K562 (cell line): ENCODE results near the gene FNBP1. TPM values are rescaled to one million over a fixed set of nuclear protein-coding genes. Genes with fewer than 3 reads are reported as not detected.

Experiments
- ATAC-seq: fragments of 200-7000 bp; cut with Tn5 transposase; 3 replicates; pipeline ENCODE4 v1.9.1; 2020; ENCODE audit warnings: moderate library complexity
- BruUV-seq: library from RNA; stranded (reverse); fragments of 400-500 nt; replicated peaks from 2 replicates; lab custom pipeline; 2021; lab: Mats Ljungman, UMichigan
- CTCF ChIA-PET: fragments of 300-600 bp; formaldehyde crosslinking; extraction: SDS; loops from one replicate; lab custom pipeline; 2021; ENCODE audit warnings: low intra/inter-chr PET ratio; lab: Yijun Ruan, JAX
- POLR2A ChIA-PET: fragments of 300-600, 350-650 bp; sonication (Branson Sonifier 250); formaldehyde crosslinking; extraction: SDS; loops from one replicate; lab custom pipeline; 2021; ENCODE audit warnings: antibody characterized with exemption, inconsistent platforms; lab: Yijun Ruan, JAX
- DNase-seq, 4 experiments: peaks; one replicate each; pipeline versions ENCODE4 v3.0.0 to v3.0.0-alpha.2; 2011 to 2018; ENCODE audit warnings: low spot score in 3 of 4, mixed read lengths in 3 of 4; ENCODE audit errors: extremely low read depth in 1 of 4
- FAIRE-seq: peaks from 2 replicates; lab custom pipeline; 2011; peaks lifted over from hg19 to GRCh38; lab: Jason Lieb, UNC
- H2AFZ ChIP-seq: 2 replicates; pipeline ENCODE4 v1.6.0; 2011; ENCODE audit warnings: low read depth, low read length, control low read depth, inconsistent platforms
- H3K27ac ChIP-seq: fragments of 200-600 bp; 3 replicates; pipeline ENCODE4 v1.8.0; 2011; ENCODE audit warnings: low read depth, mild to moderate bottlenecking, control low read depth, inconsistent platforms, low read length, moderate library complexity, mixed read lengths; ENCODE audit errors: extremely low read depth
- H3K27me3 ChIP-seq, 2 experiments: fragments of 300-600 bp in 1 of 2; 2 replicates in 1 of 2; 3 replicates in 1 of 2; pipeline versions ENCODE4 v1.6.0 to v1.8.0; 2011; ENCODE audit warnings: inconsistent platforms in 2 of 2, low read length in 2 of 2, mild to moderate bottlenecking in 1 of 2, mixed read lengths in 1 of 2, moderate library complexity in 1 of 2; ENCODE audit not compliant: control insufficient read depth in 2 of 2, insufficient read depth in 2 of 2
- H3K36me3 ChIP-seq: fragments of 300-600 bp; 3 replicates; pipeline ENCODE4 v1.8.0; 2011; ENCODE audit warnings: mild to moderate bottlenecking, low read length, inconsistent platforms; ENCODE audit not compliant: control insufficient read depth, insufficient read depth
- H3K4me1 ChIP-seq, 2 experiments: fragments of 200-600 bp in 1 of 2; replicated peaks in 1 of 2; 2 replicates in 1 of 2; 3 replicates in 1 of 2; pipeline versions ENCODE4 v1.5.1 to v1.8.0; 2011; ENCODE audit warnings: inconsistent platforms in 2 of 2, low read length in 2 of 2, mild to moderate bottlenecking in 1 of 2, mixed read lengths in 1 of 2, moderate library complexity in 1 of 2; ENCODE audit not compliant: control insufficient read depth in 2 of 2, insufficient read depth in 2 of 2
- H3K4me2 ChIP-seq: 2 replicates; pipeline ENCODE4 v1.6.1; 2011; ENCODE audit warnings: low read length, control low read depth, inconsistent platforms, mixed read lengths; ENCODE audit not compliant: insufficient read depth
- H3K4me3 ChIP-seq: fragments of 200-600 bp; sonication (generic), shearing (Covaris generic); 2 replicates; pipeline ENCODE4 v1.5.1; 2016; ENCODE audit warnings: control low read depth, inconsistent platforms
- H3K79me2 ChIP-seq: fragments of 200-600 bp; 3 replicates; pipeline ENCODE4 v1.8.0; 2011; ENCODE audit warnings: low read length, inconsistent platforms; ENCODE audit not compliant: control insufficient read depth, insufficient read depth
- H3K9ac ChIP-seq, 2 experiments: 2 replicates each; pipeline versions ENCODE4 v1.6.0 to v1.6.1; 2011; ENCODE audit warnings: low read depth in 2 of 2, low read length in 2 of 2, control low read depth in 1 of 2, inconsistent platforms in 1 of 2, mild to moderate bottlenecking in 1 of 2, mixed read lengths in 1 of 2; ENCODE audit not compliant: insufficient read depth in 1 of 2
- H3K9me1 ChIP-seq: one replicate; pipeline ENCODE4 v1.6.0; 2011; ENCODE audit warnings: inconsistent platforms, mild to moderate bottlenecking, low read length, moderate library complexity; ENCODE audit not compliant: control insufficient read depth, insufficient read depth
- H3K9me3 ChIP-seq: replicated peaks from 2 replicates; pipeline ENCODE4 v1.5.1; 2011; ENCODE audit warnings: low read depth, low read length, inconsistent platforms; ENCODE audit not compliant: control insufficient read depth, insufficient read depth
- H4K20me1 ChIP-seq: replicated peaks from 2 replicates; pipeline ENCODE4 v1.6.1; 2011; ENCODE audit warnings: low read length, inconsistent platforms, mixed read lengths; ENCODE audit not compliant: control insufficient read depth, insufficient read depth
- ATF1 ChIP-seq, 2 experiments: fragments of 450-650 bp in 1 of 2; IDR thresholded peaks; 2 replicates each; pipeline ENCODE4 v1.6.1; 2016; ENCODE audit warnings: missing compliant biosample characterization in 1 of 2, missing genetic modification characterization in 1 of 2
- E2F3 ChIP-seq: fragments of 250-450 bp; sonication (Bioruptor Pico); IDR thresholded peaks from 2 replicates; pipeline ENCODE4 v1.4.0; 2020; ENCODE audit warnings: mild to moderate bottlenecking
- KDM1A ChIP-seq, 2 experiments: fragments of 450-650 bp; IDR thresholded peaks; 2 replicates each; pipeline ENCODE4 v1.6.1; 2016; ENCODE audit warnings: mild to moderate bottlenecking in 2 of 2
- MGA ChIP-seq: fragments of 450-650 bp; IDR thresholded peaks from 2 replicates; pipeline ENCODE4 v1.6.1; 2016; ENCODE audit warnings: mild to moderate bottlenecking, moderate library complexity
- PHF8 ChIP-seq: fragments of 200-600 bp; sonication (generic); IDR thresholded peaks from 2 replicates; pipeline ENCODE4 v1.6.1; 2012; ENCODE audit warnings: mixed run types, mild to moderate bottlenecking, inconsistent platforms, low read length, moderate library complexity, borderline replicate concordance
- POLR2H ChIP-seq: IDR thresholded peaks from 2 replicates; pipeline ENCODE4 v1.6.1; 2016; ENCODE audit warnings: missing genetic modification characterization, low read depth, mild to moderate bottlenecking, control low read depth, missing compliant biosample characterization, moderate library complexity
- ZNF3 ChIP-seq: fragments of 250-450 bp; sonication (Bioruptor Pico); IDR thresholded peaks from 2 replicates; pipeline ENCODE4 v1.5.0; 2021; ENCODE audit warnings: mild to moderate bottlenecking, moderate library complexity
- WGBS: fragments of 100-300 bp; shearing (Covaris generic); methylation state at CpG from one replicate; pipeline ENCODE4 v1.1.6; 2016; ENCODE audit warnings: low coverage, mixed read lengths; ENCODE audit not compliant: insufficient coverage; ENCODE audit errors: missing lambda C conversion rate; 5-methylcytosine and 5-hydroxymethylcytosine counted together
- in situ Hi-C: fragments of 300-500 bp; cut with MboI; formaldehyde crosslinking; loops from 4 replicates; pipeline ENCODE4 v1.15.0; 2018; ENCODE audit warnings: inconsistent platforms, mixed read lengths
- intact Hi-C: fragments of 100-400 bp; cut with micrococcal nuclease; formaldehyde crosslinking; loops from 2 replicates; pipeline ENCODE4 v1.14.2; 2022
- polyA plus RNA-seq, 8 experiments: library from polyadenylated mRNA; depleted of rRNA in 4 of 8; stranded (reverse) in 5 of 8; unstranded in 3 of 8; fragments of >200 nt; fragmentation: Nextera tagmentation in 2 of 8; fragmentation: Illumina TruSeq in 1 of 8; extraction: Ambion mirVana in 2 of 8; extraction: Trizol in 1 of 8; gene quantifications; 2 replicates each; pipeline versions ENCODE4 v1.2.1 to v1.2.3, GENCODE V29; 2011 to 2014; ENCODE audit warnings: inconsistent platforms in 1 of 8, missing spikeins in 1 of 8
- total RNA-seq, 7 experiments: library from RNA; depleted of rRNA in 6 of 7; stranded (reverse); fragments of >200 nt in 6 of 7; fragmentation: Illumina TruSeq in 2 of 7; extraction: Trizol in 2 of 7; gene quantifications; 2 replicates each; pipeline versions ENCODE4 v1.2.1 to v1.2.3, GENCODE V29; 2011 to 2021; ENCODE audit warnings: low replicate concordance in 1 of 7

The FNBP1 gene
- total and polyA plus RNA-seq, 9 of the 15 experiments (the other 6 are each of a cell fraction or from before 2014, with no cell fraction given) = 1.8 to 14.9 (median 7.6) TPM

GRCh38 chr9:130084337-130084736 lies 41.3 kb upstream of the FNBP1 start:
- H2AFZ ChIP-seq = no peak overlapping the region
- intact Hi-C loops (no loop called here), in situ Hi-C loops (no loop called here)
- H3K27me3 ChIP-seq = no peaks in the 10 kb centered on the region
- no peak for DNase-seq
- H4K20me1 ChIP-seq = no peaks in the 10 kb centered on the region
- peaks cover 59% of the 10 kb centered on the region for H3K36me3 ChIP-seq
- no peaks in the 10 kb centered on the region for H3K9me1 ChIP-seq
- ATAC-seq = no peak
- ChIA-PET POLR2A (no interaction called here), CTCF (interaction anchor here (0.7 kb wide), 1 partner anchor 157 kb away, joined by 3 read pairs; no protein-coding TSS in a partner anchor)
- H3K27ac ChIP-seq = no peak overlapping the region
- no peaks in the 10 kb centered on the region for H3K9me3 ChIP-seq
- H3K4me3 ChIP-seq = no peak overlapping the region
- 95% methylated on average over 7 of the region's 7 CpGs for WGBS
- H3K4me2 ChIP-seq = no peak overlapping the region
- no peaks in the 10 kb centered on the region for H3K4me1 ChIP-seq
- TF ChIP-seq E2F3 (CRISPR knock-in tag) (no peak), POLR2H (tag) (no peak), ATF1 (CRISPR knock-in tag; IDR thresholded peaks at IDR 0.05) (no peak), ATF1 (tag; IDR thresholded peaks at IDR 0.05) (no peak), MGA (no peak), PHF8 (no peak), ZNF3 (CRISPR knock-in tag) (no peak), KDM1A (IDR thresholded peaks at IDR 0.05) (no peak)
- TF ChIP-seq, all 486 proteins: peak for 0
- no peaks in the 10 kb centered on the region for H3K79me2 ChIP-seq
- no peak overlapping the region for H3K9ac ChIP-seq
- no peak for FAIRE-seq
- BruUV-seq = no TSS peak
